AG04449 (cell line): Measurements from ENCODE around the gene HDAC4.

ENCODE experiments used
- CTCF ChIA-PET: fragments of 350-600 bp; formaldehyde crosslinking; extraction: SDS; loops from one replicate; lab custom pipeline; 2021; ENCODE audit warnings: antibody characterized with exemption; lab: Yijun Ruan, JAX
- POLR2A ChIA-PET: fragments of 400-600, 350-600 bp; formaldehyde crosslinking; extraction: SDS; loops from one replicate; lab custom pipeline; 2020; ENCODE audit warnings: antibody characterized with exemption, inconsistent platforms; lab: Yijun Ruan, JAX
- DNase-seq: peaks from one replicate; pipeline ENCODE4 v3.0.0-alpha.2; 2010; ENCODE audit warnings: low read depth, low spot score
- H3K4me3 ChIP-seq: 2 replicates; pipeline ENCODE4 v1.5.1; 2011; ENCODE audit warnings: low read depth, mild to moderate bottlenecking, control low read depth, low read length
- CTCF ChIP-seq: IDR thresholded peaks from one replicate; pipeline ENCODE4 v1.5.1; 2011; ENCODE audit warnings: mild to moderate bottlenecking, moderate library complexity, low read length, control low read depth, inconsistent platforms; ENCODE audit not compliant: insufficient read depth; ENCODE audit errors: missing control alignments

HDAC4 gene

GRCh38 chr2:239341146-239341732, 59.6 kb downstream of the HDAC4 start:
- POLR2A ChIA-PET: no interaction called here
- TF ChIP-seq CTCF: no peak
- no peak for DNase-seq
- CTCF ChIA-PET: no interaction called here
- H3K4me3 ChIP-seq: no peak overlapping the region

DNA sequence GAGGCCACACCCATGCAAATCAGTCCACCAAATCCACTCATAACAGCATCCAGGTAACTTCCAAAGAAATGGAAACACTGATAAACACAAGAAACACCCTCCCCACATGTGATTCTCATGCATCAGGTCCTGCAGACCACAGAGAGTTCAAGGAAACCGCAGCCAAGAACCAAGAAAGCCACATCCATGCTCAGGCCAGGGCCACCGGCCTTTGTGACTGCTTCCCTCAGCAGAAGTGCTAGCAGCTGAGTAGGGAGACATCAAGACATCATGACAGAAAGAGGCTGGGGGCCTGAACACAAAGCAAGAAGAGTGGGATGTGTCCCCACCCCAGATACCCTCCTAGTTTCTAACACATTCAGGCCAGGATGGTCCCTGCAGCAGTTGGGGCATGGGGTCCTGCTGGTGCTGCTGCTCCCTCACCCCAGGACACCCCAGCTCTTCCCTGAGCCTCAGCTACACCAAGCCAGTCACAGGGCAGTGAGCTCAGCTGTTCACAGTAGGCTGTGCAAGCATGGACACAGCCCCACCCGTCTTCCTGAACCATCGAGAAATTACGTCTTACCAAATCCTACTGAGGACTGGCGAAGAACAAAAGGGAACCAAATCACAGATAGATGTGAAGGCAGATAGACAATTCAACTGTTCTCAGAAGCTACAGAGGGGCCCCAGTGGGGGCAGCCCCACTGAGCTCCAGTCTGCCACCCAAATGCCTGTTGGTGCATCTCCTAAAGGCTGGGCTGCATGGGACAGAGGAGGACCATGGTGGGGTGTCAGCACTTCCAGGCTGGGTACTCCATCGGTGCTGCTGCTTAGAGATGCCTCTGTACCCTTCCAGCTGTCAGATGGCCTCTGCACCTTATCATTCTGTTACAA, 60.9 kb downstream of the HDAC4 start:
- no peak for DNase-seq
- POLR2A ChIA-PET: no interaction called here
- H3K4me3 ChIP-seq: no peak overlapping the region
- no peak for TF ChIP-seq CTCF
- CTCF ChIA-PET: interaction anchor here (1.4 kb wide), 1 partner anchor 12 kb away, joined by 4 read pairs; no protein-coding TSS in a partner anchor

DNA sequence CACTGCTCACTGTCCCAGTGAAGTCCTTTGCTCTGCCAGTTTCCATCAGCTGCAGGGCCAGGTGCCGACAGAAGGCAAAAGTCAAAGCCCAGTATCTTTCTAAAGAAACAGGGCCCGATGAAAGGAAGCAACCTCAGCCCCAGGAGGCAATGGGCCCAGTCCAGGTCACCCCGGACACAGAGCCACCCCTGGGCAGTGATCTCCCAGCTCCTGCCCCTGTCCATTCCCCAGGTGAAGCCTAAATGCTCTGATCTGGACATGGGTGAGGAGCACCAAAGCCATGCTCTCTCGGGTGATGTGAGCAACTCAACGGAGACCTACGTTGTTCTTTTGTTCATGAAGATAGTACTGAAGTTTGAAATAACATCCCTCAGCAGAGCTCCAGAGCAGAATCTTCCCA, 61.6 kb downstream of the HDAC4 start:
- ChIA-PET CTCF (interaction anchor here (1.4 kb wide), 1 partner anchor 11 kb away, joined by 4 read pairs; no protein-coding TSS in a partner anchor), POLR2A (no interaction called here)
- TF ChIP-seq CTCF: no peak
- no peak overlapping the region for H3K4me3 ChIP-seq
- no peak for DNase-seq

DNA sequence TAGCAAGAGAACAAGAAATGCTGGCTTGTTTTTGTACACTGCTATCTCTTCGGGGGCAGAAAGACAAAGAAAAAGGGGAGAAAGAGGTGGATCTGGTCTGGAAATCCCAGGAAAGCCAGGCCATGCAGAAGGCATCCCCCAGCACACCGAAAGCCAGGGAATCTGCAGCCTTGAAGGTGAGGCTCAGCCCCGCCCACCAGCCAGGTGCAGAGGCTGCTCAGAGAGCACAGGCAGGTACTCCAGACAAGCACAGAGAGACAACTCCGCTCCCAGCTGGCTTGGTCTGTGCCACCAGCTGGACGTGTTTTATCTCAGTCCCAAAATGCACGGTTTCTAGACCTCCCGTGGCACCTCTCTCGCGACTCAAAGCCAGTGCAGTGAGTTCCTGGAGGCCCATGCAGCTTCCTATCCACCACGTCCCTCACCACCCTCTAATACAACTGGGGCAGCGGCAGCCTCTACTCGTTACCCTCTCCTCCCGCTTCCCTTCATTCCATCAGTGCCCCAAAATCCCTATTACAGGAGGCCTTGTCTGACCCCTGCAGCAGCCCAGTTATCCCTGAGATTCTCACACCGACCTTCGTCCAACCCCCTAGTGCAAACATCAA, 62.8 kb downstream of the HDAC4 start:
- no peak overlapping the region for H3K4me3 ChIP-seq
- CTCF ChIA-PET: interaction anchor here (1.4 kb wide), 1 partner anchor 10 kb away, joined by 4 read pairs; no protein-coding TSS in a partner anchor
- POLR2A ChIA-PET: no interaction called here
- DNase-seq: no peak
- TF ChIP-seq CTCF: no peak

DNA sequence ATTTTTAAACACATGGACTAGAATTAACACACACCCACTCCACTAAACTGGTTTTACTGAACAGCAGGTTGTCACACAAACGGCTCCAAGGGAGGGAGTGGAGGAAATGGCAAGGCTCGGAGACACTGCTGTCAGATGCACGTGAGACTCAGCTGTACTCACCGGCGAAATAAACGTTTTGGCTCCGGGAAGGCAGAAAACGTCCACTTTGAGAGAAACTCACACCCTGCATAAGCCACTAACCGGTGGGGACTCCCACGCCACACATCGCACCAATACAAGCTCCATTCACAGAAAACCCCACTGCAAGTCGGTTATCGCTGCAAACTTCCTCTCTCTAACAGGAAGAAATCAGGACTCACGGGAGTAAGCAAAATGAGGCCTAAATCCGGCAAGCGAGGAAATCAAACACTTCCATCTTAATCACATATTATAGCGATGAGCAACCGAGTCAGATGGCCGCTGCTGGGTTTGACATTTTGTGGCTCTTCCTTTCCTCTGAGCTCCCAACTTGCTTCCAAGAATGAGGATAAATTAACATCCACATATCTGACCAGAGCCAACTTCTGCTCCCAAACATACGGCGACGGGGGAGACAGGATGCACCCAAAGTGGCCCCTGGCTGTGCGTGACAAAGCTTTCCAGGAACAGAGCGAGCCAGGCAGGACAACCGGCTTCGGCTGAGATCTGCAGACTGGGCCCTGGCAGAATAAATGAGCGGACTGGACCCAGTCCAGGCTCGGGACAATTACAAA, 63.5 kb downstream of the HDAC4 start:
- DNase-seq: no peak
- TF ChIP-seq CTCF: no peak
- no peak overlapping the region for H3K4me3 ChIP-seq
- CTCF ChIA-PET: no interaction called here
- POLR2A ChIA-PET: no interaction called here
